22Rv1 (cell line): ENCODE data around the gene COL23A1.

Experiments
- CTCF ChIP-seq: fragments of 450-650 bp; IDR thresholded peaks from 2 replicates; pipeline ENCODE4 v1.5.1; 2017; ENCODE audit warnings: mild to moderate bottlenecking
- ZFX ChIP-seq: fragments of 450-650 bp; IDR thresholded peaks from 2 replicates; pipeline ENCODE4 v1.6.1; 2017; ENCODE audit warnings: antibody characterized with exemption, borderline replicate concordance

DNA sequence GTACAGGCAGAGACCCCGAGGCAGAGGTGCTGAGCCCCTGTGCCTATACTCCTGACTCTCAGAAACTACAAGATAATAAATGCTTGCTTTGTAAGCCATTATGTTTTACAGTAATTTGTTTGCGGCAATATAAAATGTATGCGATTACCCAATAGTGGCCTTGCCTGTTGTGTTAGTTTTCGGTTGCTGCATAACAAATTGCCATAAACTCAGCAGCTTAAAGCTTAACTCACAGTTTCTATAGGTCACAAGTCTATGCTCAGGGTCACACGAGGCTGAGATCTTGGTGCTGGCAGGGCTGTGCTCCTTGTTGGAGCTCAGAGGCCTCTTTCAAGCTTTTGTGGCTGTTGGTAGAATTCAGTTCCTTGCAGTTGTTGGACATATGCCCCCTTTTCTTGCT, 114.8 kb downstream of the COL23A1 start:
- TF ChIP-seq CTCF (no peak), ZFX (no peak)
